Neural cell (in vitro differentiated cells): ENCODE results near the gene UTP14C.
"Not testable (repeated sequence)": the region's sequence is repeated elsewhere in the genome, so short reads cannot be mapped to it uniquely, and the experiment has no call there.

ENCODE experiments used
- CTCF ChIP-seq: fragments of 450-650 bp; IDR thresholded peaks from 2 replicates; pipeline ENCODE4 v1.5.1; 2014; ENCODE audit warnings: antibody characterized with exemption, mild to moderate bottlenecking, moderate library complexity; ENCODE audit not compliant: poor library complexity, severe bottlenecking
- EP300 ChIP-seq: fragments of 450-650 bp; conservative IDR thresholded peaks from 2 replicates; pipeline ENCODE4 v1.6.1; 2014; ENCODE audit warnings: antibody characterized with exemption, mild to moderate bottlenecking, moderate library complexity; ENCODE audit not compliant: poor library complexity, severe bottlenecking
- EZH2 ChIP-seq: fragments of 200-600, 300-800 bp; shearing (Covaris generic), sonication (generic); IDR thresholded peaks from 2 replicates; pipeline ENCODE4 v1.6.1; 2014; ENCODE audit warnings: antibody characterized with exemption, low read length, borderline replicate concordance, mild to moderate bottlenecking; ENCODE audit not compliant: insufficient read depth, poor library complexity, severe bottlenecking
- POLR2AphosphoS5 ChIP-seq: IDR thresholded peaks from 2 replicates; pipeline ENCODE4 v1.6.1; 2012
- RAD21 ChIP-seq: fragments of 450-650 bp; conservative IDR thresholded peaks from 2 replicates; pipeline ENCODE4 v1.6.1; 2014; ENCODE audit warnings: antibody characterized with exemption, mild to moderate bottlenecking, moderate library complexity
- SMC3 ChIP-seq: fragments of 450-650 bp; conservative IDR thresholded peaks from 2 replicates; pipeline ENCODE4 v1.6.1; 2014; ENCODE audit warnings: antibody characterized with exemption, mild to moderate bottlenecking, moderate library complexity; ENCODE audit not compliant: poor library complexity
- TAF1 ChIP-seq: IDR thresholded peaks from 2 replicates; pipeline ENCODE4 v1.6.1; 2012; ENCODE audit warnings: low read depth

GRCh38 chr13:51983292-51983691, 41.2 kb upstream of the UTP14C start:
- TF ChIP-seq EZH2, EP300, SMC3, CTCF, POLR2AphosphoS5, RAD21, TAF1: not testable (repeated sequence)
